HS-27A (cell line): Measurements from ENCODE around the gene AKR1B1.
"Not testable (repeated sequence)": the region's sequence is repeated elsewhere in the genome, so short reads cannot be mapped to it uniquely, and the experiment has no call there.

Experiments
- DNase-seq: peaks from one replicate; pipeline ENCODE4 v3.0.0-alpha.2; 2012; ENCODE audit warnings: low read depth, missing footprints

The AKR1B1 gene

GRCh38 chr7:134458806-134459698 lies at the start of gene AKR1B1:
TSS of gene AKR1B1 (minus strand) at chr7:134459100. CDS start at chr7:134459062, 38 bp downstream.
- DNase-seq = no peak

DNA sequence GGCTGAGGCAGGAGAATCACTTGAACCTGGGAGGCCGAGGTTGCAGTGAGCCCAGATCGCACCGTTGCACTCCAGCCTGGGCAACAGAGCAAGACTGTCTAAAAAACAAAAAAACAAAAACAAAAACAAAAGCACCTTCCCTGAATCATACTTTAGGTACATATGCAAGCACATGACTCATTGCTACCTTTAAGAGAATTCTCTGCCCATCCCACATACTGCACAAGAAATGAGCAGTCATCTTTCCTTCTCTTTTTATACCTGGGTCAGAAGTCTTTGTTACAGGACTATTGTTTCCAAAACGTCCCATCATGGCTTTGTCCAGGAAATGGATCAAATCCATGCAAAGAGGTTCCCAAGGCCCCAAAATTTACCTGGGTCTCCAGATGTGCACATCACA lies 47.0 kb upstream of the AKR1B1 start:
- DNase-seq = no peak

- DNase-seq = no peak
These were observed 45.8 kb upstream of the AKR1B1 start for GRCh38 chr7:134504660-134505164.

GRCh38 chr7:134502463-134503371 lies 43.8 kb upstream of the AKR1B1 start:
- no peak for DNase-seq

DNA sequence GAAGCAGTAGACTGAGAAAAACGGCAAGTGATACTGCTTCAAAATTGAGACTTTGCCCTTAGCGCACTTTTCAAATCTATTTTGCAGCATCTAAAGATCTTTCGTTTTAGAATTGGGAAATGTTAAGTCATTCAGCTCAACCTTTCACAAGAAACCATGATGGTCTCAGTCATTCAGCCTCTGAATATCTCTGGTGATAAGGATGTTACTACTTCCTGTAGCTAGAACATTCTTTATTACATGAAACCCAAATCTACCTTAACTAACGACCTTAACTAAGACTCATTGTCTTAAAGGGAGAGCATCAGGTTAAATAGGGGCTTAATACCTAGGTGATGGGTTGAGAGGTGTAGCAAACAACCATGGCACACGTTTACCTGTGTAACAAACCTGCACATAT lies 42.1 kb upstream of the AKR1B1 start:
- DNase-seq = no peak

GRCh38 chr7:134500406-134500805 lies 41.5 kb upstream of the AKR1B1 start:
- no peak for DNase-seq

DNA sequence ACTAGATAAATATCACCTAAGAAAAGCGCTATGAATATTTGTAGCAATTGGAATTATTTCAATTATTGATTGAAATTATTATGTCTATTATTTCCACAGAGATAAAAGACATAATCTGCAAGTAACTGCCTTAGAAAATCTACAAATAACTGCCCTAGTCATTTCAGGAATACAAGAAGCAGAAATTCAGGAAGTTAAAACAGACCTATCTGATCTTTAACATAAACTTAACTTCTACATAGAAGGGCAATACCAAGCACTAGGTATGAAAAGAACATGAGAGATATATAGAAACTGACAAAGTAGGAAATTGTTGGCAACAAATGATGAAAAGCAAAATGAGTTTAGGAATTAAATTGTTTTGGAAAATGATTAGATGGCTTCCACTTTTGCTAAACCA lies 36.6 kb upstream of the AKR1B1 start:
- DNase-seq = no peak

DNA sequence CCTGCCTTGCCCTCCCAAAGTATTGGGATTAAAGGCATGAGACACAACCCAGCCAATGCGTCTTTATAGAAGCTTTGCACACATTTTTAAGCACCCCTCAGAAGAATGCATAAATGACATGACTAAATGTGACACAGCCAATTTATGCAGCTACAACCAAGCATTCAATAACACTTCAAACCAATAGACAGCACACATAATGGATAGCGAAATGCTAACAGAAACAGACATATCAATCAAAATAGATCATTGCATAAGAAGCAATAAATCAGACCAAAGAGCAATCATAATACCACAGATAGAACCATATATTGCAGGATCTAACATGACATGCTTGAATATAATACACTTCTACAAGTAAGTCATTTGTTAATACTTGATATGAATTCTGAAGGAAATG lies 34.2 kb upstream of the AKR1B1 start:
- DNase-seq = no peak

- not testable (repeated sequence) for DNase-seq
These were observed 28.8 kb upstream of the AKR1B1 start for GRCh38 chr7:134487721-134488120.

DNA sequence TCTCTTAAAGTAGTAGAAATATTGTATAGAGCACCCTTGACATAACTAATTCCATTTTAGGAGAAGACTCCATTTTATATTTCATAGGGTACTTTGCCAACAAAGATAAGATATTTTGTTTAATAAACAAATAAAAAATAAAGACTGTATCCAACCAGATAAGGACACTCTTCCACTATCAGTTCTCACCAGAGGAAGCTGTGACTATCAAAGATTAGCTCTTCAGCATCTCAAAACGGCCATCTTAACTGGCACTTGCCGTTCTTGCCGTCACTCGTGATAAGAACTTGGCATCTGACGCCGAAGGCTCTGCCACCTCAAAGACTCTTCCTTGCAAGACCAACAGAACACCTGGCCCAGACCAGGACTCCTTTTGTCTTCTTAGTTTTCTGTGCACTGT lies 26.3 kb upstream of the AKR1B1 start:
- DNase-seq = no peak

- no peak for DNase-seq
These were observed 24.4 kb upstream of the AKR1B1 start for GRCh38 chr7:134483296-134483695.

- no peak for DNase-seq
These were observed 24.0 kb upstream of the AKR1B1 start for GRCh38 chr7:134482858-134483257.

- DNase-seq = no peak
These were observed 22.3 kb upstream of the AKR1B1 start for GRCh38 chr7:134481167-134481566.

DNA sequence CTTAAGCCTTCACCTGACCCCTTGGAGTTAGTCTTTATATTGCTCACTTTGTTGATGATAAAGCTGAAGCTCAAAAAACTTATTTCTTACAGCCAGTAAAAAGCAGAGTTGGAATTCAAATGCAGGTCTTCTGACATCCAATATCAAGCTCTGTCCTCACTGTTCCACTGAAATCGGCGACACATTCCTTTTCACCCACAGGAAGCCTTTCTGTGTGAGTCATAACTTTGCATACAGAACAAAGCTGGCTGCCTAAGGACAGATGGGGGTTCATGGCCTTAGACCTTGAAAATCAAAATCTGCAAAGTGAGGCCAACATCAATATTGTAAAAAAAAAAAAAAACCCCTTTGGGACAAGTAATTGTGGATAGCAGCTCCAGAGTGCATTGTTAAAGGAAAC lies 21.8 kb upstream of the AKR1B1 start:
- no peak for DNase-seq

DNA sequence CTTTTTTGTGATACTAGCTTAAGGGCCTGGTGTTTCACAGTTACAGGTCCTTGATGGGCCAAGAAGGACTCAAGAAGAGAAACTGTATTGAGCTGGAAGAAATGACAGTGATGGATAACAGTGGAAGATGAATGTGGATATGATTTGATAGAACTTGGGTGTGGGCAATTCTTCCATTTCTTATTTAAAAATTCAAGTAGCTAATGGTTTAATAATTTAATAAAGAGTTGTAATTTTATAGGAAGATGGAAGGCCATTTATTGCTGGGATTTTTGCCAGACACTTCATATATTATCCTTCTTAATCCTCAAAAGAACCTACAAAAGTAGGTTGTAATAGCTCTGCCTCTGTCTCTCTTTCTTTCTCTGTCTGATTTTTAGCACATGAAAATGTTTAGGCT lies 21.3 kb upstream of the AKR1B1 start:
- no peak for DNase-seq

DNA sequence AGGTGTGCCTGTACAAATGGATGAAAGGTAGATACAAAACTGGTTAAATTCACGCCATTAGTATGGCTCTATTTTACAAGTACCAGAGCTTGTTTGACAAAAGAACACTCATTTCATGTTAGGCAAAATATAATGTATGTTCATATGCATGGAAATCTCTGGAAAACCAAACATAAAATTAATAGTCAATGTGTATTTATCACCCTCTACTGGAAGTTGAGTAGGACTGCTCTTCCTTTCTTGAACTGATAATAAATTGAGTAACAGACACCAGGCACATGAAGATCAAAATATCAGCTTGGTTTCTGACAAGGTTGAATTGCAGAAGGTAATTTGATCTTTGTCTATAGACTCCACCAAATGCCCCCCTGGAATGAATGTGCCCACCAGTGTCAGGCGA lies 19.8 kb upstream of the AKR1B1 start:
- no peak for DNase-seq

- no peak for DNase-seq
These were observed 19.1 kb upstream of the AKR1B1 start for GRCh38 chr7:134477954-134478353.

DNA sequence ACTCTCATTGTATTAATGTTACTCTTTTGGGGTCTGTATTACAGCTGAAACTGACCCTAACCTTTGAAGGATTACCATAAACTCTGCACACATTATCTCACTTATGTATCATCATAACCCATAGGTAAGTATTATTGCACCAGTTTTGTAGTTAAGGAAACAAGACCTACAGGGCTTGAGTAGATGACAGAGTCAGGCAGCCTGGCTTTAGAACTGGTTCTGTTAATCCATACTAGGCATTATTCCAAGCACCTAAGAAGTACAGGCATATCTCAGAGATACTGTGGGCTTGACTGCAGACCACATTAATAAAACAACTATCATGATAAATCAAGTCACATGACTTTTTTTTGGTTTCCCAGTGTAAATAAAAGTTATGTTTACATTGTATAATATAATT lies 17.1 kb upstream of the AKR1B1 start:
- DNase-seq = no peak

- no peak for DNase-seq
These were observed 15.9 kb upstream of the AKR1B1 start for GRCh38 chr7:134474828-134475227.

GRCh38 chr7:134473861-134474291 lies 15.0 kb upstream of the AKR1B1 start:
- DNase-seq = no peak

DNA sequence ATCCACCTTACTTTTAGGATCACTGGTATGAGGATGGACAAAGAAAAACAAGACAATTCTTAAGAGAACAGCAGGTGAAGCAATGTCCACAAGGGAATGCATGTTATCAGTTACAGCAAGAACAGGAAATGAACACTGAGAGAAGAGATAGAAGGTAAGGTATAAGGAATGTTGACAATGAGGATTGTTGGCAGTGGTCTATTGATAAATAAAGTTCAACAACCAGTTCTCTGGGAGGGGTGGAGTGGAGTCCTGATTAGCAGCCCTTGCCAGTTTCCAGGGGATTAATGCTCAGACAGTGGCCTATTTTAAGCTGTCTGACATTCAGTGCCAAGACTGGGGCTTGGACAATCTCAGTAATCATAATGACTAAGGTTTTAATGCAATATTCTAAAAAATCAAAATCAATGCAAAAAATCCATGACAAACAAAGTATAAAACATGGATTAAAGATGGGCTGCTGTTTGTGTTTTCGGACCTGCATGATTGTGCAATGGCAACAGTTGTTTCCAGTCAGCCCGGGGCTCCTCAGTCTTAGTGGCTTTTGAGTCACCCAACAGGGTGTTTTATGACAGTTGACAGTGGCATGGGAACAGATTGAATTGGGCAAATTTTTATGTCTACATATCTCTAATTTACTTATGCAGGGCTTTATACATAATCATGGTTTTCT lies 13.8 kb upstream of the AKR1B1 start:
- DNase-seq = no peak

DNA sequence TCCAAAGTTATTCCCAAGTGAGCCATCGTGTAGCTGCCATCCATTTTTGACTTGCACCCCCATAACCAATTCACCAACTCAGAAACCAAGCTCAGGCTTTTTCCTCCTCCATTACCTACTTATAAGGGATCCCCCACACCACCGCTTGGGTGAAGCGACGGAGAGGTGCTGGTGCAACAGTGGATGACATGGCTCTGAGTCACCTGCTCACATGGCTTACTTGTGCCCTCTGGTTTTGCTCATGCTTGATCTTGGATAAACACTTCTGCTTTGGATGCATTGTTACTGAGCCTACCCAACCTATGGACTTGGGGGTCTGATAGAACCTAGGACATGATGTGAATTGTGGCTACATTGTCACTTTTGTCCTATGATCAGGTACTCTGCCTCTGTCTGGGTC lies 12.0 kb upstream of the AKR1B1 start:
- no peak for DNase-seq
